ENCODE measurements around the gene CGB2.
"Not testable (repeated sequence)": the region's sequence is repeated elsewhere in the genome, so short reads cannot be mapped to it uniquely, and the experiment has no call there.

The CGB2 gene

GRCh38 chr19:49011194-49011593, 20.5 kb upstream of the CGB2 start:
- no peak for DNase-seq

- no peak for DNase-seq
These were observed 17.4 kb upstream of the CGB2 start for GRCh38 chr19:49014123-49014869.

GRCh38 chr19:49014870-49015255, 16.8 kb upstream of the CGB2 start:
- no peak for DNase-seq

GRCh38 chr19:49016067-49016839, 15.4 kb upstream of the CGB2 start:
- DNase-seq: no peak

- DNase-seq: no peak
These were observed 14.5 kb upstream of the CGB2 start, which contains the start of gene LHB for GRCh38 chr19:49017041-49017665. Gene LHB, minus strand, starts transcription at chr19:49017091. Its CDS starts 10 bp downstream, at chr19:49017081.

GRCh38 chr19:49017666-49018351, 13.9 kb upstream of the CGB2 start:
- DNase-seq: peak; percentile 75

GRCh38 chr19:49018388-49019241, 13.1 kb upstream of the CGB2 start:
- peak; percentile 35 for DNase-seq

GRCh38 chr19:49019242-49019932, 12.3 kb upstream of the CGB2 start:
- DNase-seq: peak; percentile 72

- no peak for DNase-seq
These were observed 11.3 kb upstream of the CGB2 start for GRCh38 chr19:49020342-49020741.

GRCh38 chr19:49020931-49021895, 10.5 kb upstream of the CGB2 start:
- peak; percentile 44 for DNase-seq

- DNase-seq: no peak
These were observed 9.6 kb upstream of the CGB2 start for GRCh38 chr19:49022116-49022515.

GRCh38 chr19:49024233-49024632, 7.5 kb upstream of the CGB2 start, which contains the start of gene CGB3:
Gene CGB3, minus strand, starts transcription at chr19:49024333. Its CDS starts 362 bp downstream, at chr19:49023971.
- not testable (repeated sequence) for DNase-seq

- not testable (repeated sequence) for DNase-seq
These were observed 6.6 kb upstream of the CGB2 start for GRCh38 chr19:49025088-49025487.

- DNase-seq: not testable (repeated sequence)
These were observed 6.1 kb upstream of the CGB2 start for GRCh38 chr19:49025599-49025998.

GRCh38 chr19:49028686-49029085, 3.0 kb upstream of the CGB2 start:
- DNase-seq: not testable (repeated sequence)

- not testable (repeated sequence) for DNase-seq
These were observed 1.9 kb upstream of the CGB2 start for GRCh38 chr19:49029749-49030148.

GRCh38 chr19:49030323-49030722, 1.4 kb upstream of the CGB2 start:
- not testable (repeated sequence) for DNase-seq

GRCh38 chr19:49036815-49037214, 5.1 kb downstream of the CGB2 start, which contains the start of gene CGB1:
Gene CGB1, minus strand, starts transcription at chr19:49036895. Its CDS starts 184 bp downstream, at chr19:49036711.
- DNase-seq: peak; percentile 80

GRCh38 chr19:49038111-49038510, 6.4 kb downstream of the CGB2 start:
- not testable (repeated sequence) for DNase-seq
